Heart right ventricle (tissue), 16 donors: ENCODE results near the gene CCDC172. TPM values are rescaled to one million over a fixed set of nuclear protein-coding genes. Genes with fewer than 3 reads are reported as not detected.

Experiments
- ATAC-seq, 8 donors: fragments of 200-7000 bp; cut with Tn5 transposase; one replicate each; pipeline ENCODE4 v1.9.1; 2020; ENCODE audit warnings: mild to moderate bottlenecking in 8 of 8, moderate library complexity in 8 of 8, moderate number of reproducible peaks in 1 of 8
- DNase-seq, 2 donors: peaks; one replicate each; pipeline ENCODE4 v3.0.0-alpha.2; 2020
- H3K27ac ChIP-seq, 10 donors: fragments of 200-600 bp; sonication (generic) in 2 of 10; one replicate each; pipeline versions ENCODE4 v1.5.0 to v1.8.0; 2020 to 2022; ENCODE audit warnings: mild to moderate bottlenecking in 3 of 10
- H3K27me3 ChIP-seq, 7 donors: fragments of 200-600 bp; one replicate each; pipeline ENCODE4 v1.8.0; 2021 to 2022; ENCODE audit warnings: mild to moderate bottlenecking in 2 of 7
- H3K36me3 ChIP-seq, 9 donors: fragments of 200-600 bp; sonication (generic) in 1 of 9; one replicate each; pipeline versions ENCODE4 v1.5.0 to v1.8.0; 2020 to 2022; ENCODE audit warnings: mild to moderate bottlenecking in 2 of 9
- H3K4me1 ChIP-seq, 9 donors: fragments of 200-600 bp; sonication (generic) in 1 of 9; one replicate each; pipeline versions ENCODE4 v1.5.0 to v1.8.0; 2020 to 2022; ENCODE audit warnings: mild to moderate bottlenecking in 4 of 9
- H3K4me3 ChIP-seq, 10 donors: fragments of 200-600 bp; sonication (generic) in 2 of 10; one replicate each; pipeline versions ENCODE4 v1.5.0 to v1.8.0; 2020 to 2022; ENCODE audit warnings: mild to moderate bottlenecking in 7 of 10, moderate library complexity in 2 of 10
- H3K9me3 ChIP-seq, 11 donors: fragments of 200-600 bp in 10 of 11; sonication (generic) in 2 of 11; one replicate each; pipeline versions ENCODE4 v1.5.0 to v1.8.0; 2013 to 2022; ENCODE audit warnings: mild to moderate bottlenecking in 2 of 11, control low read depth in 1 of 11, moderate library complexity in 1 of 11
- CTCF ChIP-seq, 9 donors: fragments of 200-600 bp; sonication (generic) in 2 of 9; IDR thresholded peaks; one replicate each; pipeline versions ENCODE4 v1.5.0 to v1.8.0; 2021 to 2022; ENCODE audit warnings: antibody characterized with exemption in 9 of 9, mild to moderate bottlenecking in 5 of 9, moderate library complexity in 1 of 9
- WGBS, 2 donors: extraction: QIAGEN DNeasy Blood & Tissue Kit; methylation state at CpG; one replicate each; pipeline ENCODE4 v1.1.7; 2013; ENCODE audit warnings: inconsistent platforms in 1 of 2; 5-methylcytosine and 5-hydroxymethylcytosine counted together
- intact Hi-C, 10 donors: fragments of 100-400 bp; cut with DNase I; formaldehyde crosslinking; loops; one replicate each; pipeline versions ENCODE4 v1.11.1 to v1.14.2; 2022
- polyA plus RNA-seq, 2 donors: library from polyadenylated mRNA; stranded (reverse); fragments of 200-250 nt; gene quantifications; one replicate each; pipeline ENCODE4 v1.2.3, GENCODE V29; 2013
- total RNA-seq, 10 donors: library from RNA; stranded (reverse); fragmentation: NEBNext Ultra II Directional in 3 of 10; extraction: Animal tissue kit (Norgen Biotek cat#: 25700) in 3 of 10; gene quantifications; one replicate each; pipeline versions ENCODE4 v1.2.1 to v1.2.4, GENCODE V29; 2021 to 2023
- donor health status: Arrhythmogenic right ventricular cardiomyopathy.
- donor health status: ischemic (EF 13 %, LVEDD 7.1; RV severe dilation, severe dysfunction).
- donor health status: healthy with polysubstance abuse.
- donor health status: DM: no; HTN: yes; CAD: no.
- donor health status: DM: no; HTN: no; CAD: no.
- donor health status: ischemic (EF 25% LVEDD 6.9; RV normal size, moderate dysfunction).
- donor health status: ischemic (EF 25% LVEDD 5.7; RV mildly dilated, moderate dysfunction).
- donor health status: healthy.
- donor health status: DM: yes; HTN: yes; CAD: no.
- donor health status: Ischemic cardiomyopathy.
- donor health status: ischemic (EF 35%, LVEDD 5.7; RV mildly dilated, moderate dysfunction).
- donor health status: nonischemic (EF 11% LVEDD 7.7; RV severe dilation, severe dysfunction).
- donor health status: DM: yes; HTN: yes; CAD: no.
- donor health status: PGD.
- donor health status: ischemic (EF 29% LVEDD 5.4; RV normal size, mild dysfunction).
- donor health status: nonischemic (EF 23%, LVEDD 6.1; RV moderate dilation, normal function).

The CCDC172 gene
- total and polyA plus RNA-seq, 12 donors: not detected

GRCh38 chr10:116329153-116329552 lies 4.9 kb downstream of the CCDC172 start:
- intact Hi-C loops: no loop called here
- DNase-seq: no peak
- WGBS, 2 donors: 81 to 85% methylated on average over 1 of the region's 1 CpG

GRCh38 chr10:116331815-116332214 lies 7.6 kb downstream of the CCDC172 start:
- no peak for TF ChIP-seq CTCF (IDR thresholded peaks at IDR 0.05)
- 60 to 65% methylated on average over 2 of the region's 2 CpGs for WGBS, 2 donors
- Histone ChIP-seq H3K36me3 (no peaks in the 10 kb centered on the region), H3K4me1 (no peaks in the 10 kb centered on the region), H3K27ac (no peak overlapping the region), H3K9me3 (peaks cover 0 to 5% (median 0%) of the 10 kb centered on the region in 11 donors), H3K4me3 (no peak overlapping the region), H3K27me3 (peaks cover 0 to 5% (median 0%) of the 10 kb centered on the region in 7 donors)
- no peak for DNase-seq
- intact Hi-C loops: no loop called here
- no peak for ATAC-seq

More at GRCh38 chr10:116329153-116329552, 4.9 kb downstream of the CCDC172 start:
- TF ChIP-seq CTCF (IDR thresholded peaks at IDR 0.05): no peak
- Histone ChIP-seq H3K4me1 (no peaks in the 10 kb centered on the region), H3K36me3 (no peaks in the 10 kb centered on the region), H3K27ac (no peak overlapping the region), H3K4me3 (no peak overlapping the region), H3K27me3 (peaks cover 0 to 27% (median 7%) of the 10 kb centered on the region in 7 donors), H3K9me3 (peaks cover 0 to 5% (median 0%) of the 10 kb centered on the region in 11 donors)
- no peak for ATAC-seq

GRCh38 chr10:116336866-116337265 lies 12.6 kb downstream of the CCDC172 start:
- Histone ChIP-seq H3K4me1 (no peaks in the 10 kb centered on the region), H3K36me3 (no peaks in the 10 kb centered on the region), H3K4me3 (no peak overlapping the region), H3K27me3 (peaks cover 0 to 5% (median 0%) of the 10 kb centered on the region in 7 donors), H3K27ac (no peak overlapping the region), H3K9me3 (no peaks in the 10 kb centered on the region)
- 67 to 81% methylated on average over 2 of the region's 2 CpGs for WGBS, 2 donors
- ATAC-seq: no peak
- intact Hi-C loops: no loop called here
- no peak for DNase-seq
- no peak for TF ChIP-seq CTCF (IDR thresholded peaks at IDR 0.05)

- no peak overlapping the region for H3K4me3 ChIP-seq
- no peaks in the 10 kb centered on the region for H3K36me3 ChIP-seq
- DNase-seq (no peak), ATAC-seq (no peak)
- no peak overlapping the region for H3K27ac ChIP-seq
- peaks cover 0 to 16% (median 0%) of the 10 kb centered on the region in 11 donors for H3K9me3 ChIP-seq
- no peaks in the 10 kb centered on the region for H3K4me1 ChIP-seq
- no peak for TF ChIP-seq CTCF (IDR thresholded peaks at IDR 0.05)
- intact Hi-C loops: no loop called here
- peaks cover 0 to 9% (median 0%) of the 10 kb centered on the region in 7 donors for H3K27me3 ChIP-seq
These were observed 27.9 kb downstream of the CCDC172 start for GRCh38 chr10:116352125-116352524.
